ENCODE results near the gene SLC46A1. TPM values are rescaled to one million over a fixed set of nuclear protein-coding genes. Genes with fewer than 3 reads are reported as not detected.

The SLC46A1 gene
- total and polyA plus RNA-seq, 2 of the 13 experiments (the other 11 are each of a cell fraction or from before 2014, with no cell fraction given), result 19.6 to 22.6 TPM

DNA sequence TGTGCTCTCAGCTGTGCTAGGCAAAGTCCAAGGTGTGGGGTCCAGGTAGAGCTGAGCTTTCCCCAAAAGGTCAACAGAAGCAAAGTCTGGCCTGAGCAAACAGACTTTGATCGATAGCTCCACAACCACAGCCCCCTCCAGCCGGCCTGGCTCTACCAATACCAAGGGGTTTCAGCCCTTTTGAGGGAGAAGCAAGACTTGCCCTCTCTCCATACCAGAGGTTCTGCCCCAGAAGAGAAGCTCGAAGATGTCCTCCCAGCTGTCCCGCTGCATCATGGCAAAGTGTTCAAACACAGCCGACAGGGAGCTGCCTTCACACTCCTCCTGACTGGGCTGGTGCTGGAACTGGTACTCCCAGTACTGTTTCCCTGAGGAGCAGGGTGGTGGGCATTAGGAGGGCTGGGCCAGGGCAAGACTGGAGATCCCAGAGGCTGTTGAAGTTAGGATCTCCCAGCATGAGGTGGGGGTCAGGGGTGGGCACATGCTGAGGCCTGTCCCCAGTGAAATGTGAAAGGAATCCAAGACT, 37.6 kb downstream of the SLC46A1 start (continued):
- no peak for TF ChIP-seq ZBTB40 (IDR thresholded peaks at IDR 0.05)
- TF ChIP-seq ZBTB40 (CRISPR knock-in tag; IDR thresholded peaks at IDR 0.05), result no peak; the same call in 1 of the 2 replicates
- TF ChIP-seq MEIS2 (CRISPR knock-in tag; IDR thresholded peaks at IDR 0.05), result peak; percentile 97
- TF ChIP-seq HHEX (CRISPR knock-in tag; IDR thresholded peaks at IDR 0.05), result 0 out of 2 replicates have a peak, but pooled peaks have one; percentile 45
- TF ChIP-seq SALL1 (CRISPR knock-in tag; IDR thresholded peaks at IDR 0.05), result peak; percentile 96
- no peak for TF ChIP-seq ZSCAN31 (CRISPR knock-in tag; IDR thresholded peaks at IDR 0.05; ENCODE audit: low read depth)
- peak; percentile 73 for TF ChIP-seq GATAD1 (CRISPR knock-in tag; IDR thresholded peaks at IDR 0.05)
- no peak for TF ChIP-seq ZNF513 (CRISPR knock-in tag; conservative IDR thresholded peaks at IDR 0.05)
- peak; percentile 64; the same call in 1 of the 2 replicates for TF ChIP-seq ZNF263 (CRISPR knock-in tag; IDR thresholded peaks at IDR 0.05)
- no peak for TF ChIP-seq ZNF598 (CRISPR knock-in tag; IDR thresholded peaks at IDR 0.05; ENCODE audit: borderline replicate concordance)
- TF ChIP-seq, protein P1, sequence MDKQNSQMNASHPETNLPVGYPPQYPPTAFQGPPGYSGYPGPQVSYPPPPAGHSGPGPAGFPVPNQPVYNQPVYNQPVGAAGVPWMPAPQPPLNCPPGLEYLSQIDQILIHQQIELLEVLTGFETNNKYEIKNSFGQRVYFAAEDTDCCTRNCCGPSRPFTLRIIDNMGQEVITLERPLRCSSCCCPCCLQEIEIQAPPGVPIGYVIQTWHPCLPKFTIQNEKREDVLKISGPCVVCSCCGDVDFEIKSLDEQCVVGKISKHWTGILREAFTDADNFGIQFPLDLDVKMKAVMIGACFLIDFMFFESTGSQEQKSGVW (CRISPR knock-in tag; IDR thresholded peaks at IDR 0.05; ENCODE audit: borderline replicate concordance), result no peak
- no peak for TF ChIP-seq PRDM4 (CRISPR knock-in tag; IDR thresholded peaks at IDR 0.05; ENCODE audit: borderline replicate concordance)
- TF ChIP-seq FUBP1 (CRISPR knock-in tag; IDR thresholded peaks at IDR 0.05; ENCODE audit: borderline replicate concordance), result no peak
